ENCODE results near the gene PROCA1. TPM values are rescaled to one million over a fixed set of nuclear protein-coding genes. Genes with fewer than 3 reads are reported as not detected.
A peak's percentile ranks its signal among the peaks of the same experiment; 100 is the strongest.

Gene PROCA1
- total and polyA plus RNA-seq, 2 donors from 2014 or later: 3.4 to 3.5 TPM

- no peaks in the 10 kb centered on the region for H3K27me3 ChIP-seq (ENCODE audit: control insufficient read depth, insufficient read depth, low read length)
- intact Hi-C loops (cut with DNase I): no loop called here
- no peak overlapping the region for H3K27ac ChIP-seq (ENCODE audit: low read depth in 2 of 2, low read length in 2 of 2)
- no peak for TF ChIP-seq CTCF (IDR thresholded peaks at IDR 0.05; ENCODE audit: borderline replicate concordance, extremely low read depth, insufficient read depth)
- FAIRE-seq: no peak
- no peaks in the 10 kb centered on the region for H3K9me3 ChIP-seq (ENCODE audit: control insufficient read depth in 2 of 3, insufficient read depth in 1 of 3, low read length in 3 of 3)
- H3K9ac ChIP-seq (ENCODE audit: low read length in 3 of 3): no peak overlapping the region
- peak in 1 of 5 donors; percentile 75 for DNase-seq
- no peak overlapping the region for H3K4me3 ChIP-seq (ENCODE audit: low read length in 3 of 3)
- peaks cover 0 to 24% (median 18%) of the 10 kb centered on the region in 3 donors for H3K36me3 ChIP-seq (ENCODE audit: control insufficient read depth in 2 of 3, insufficient read depth in 3 of 3, low read length in 3 of 3)
- peaks cover 0 to 5% (median 0%) of the 10 kb centered on the region in 3 donors for H3K4me1 ChIP-seq (ENCODE audit: control insufficient read depth in 2 of 3, insufficient read depth in 2 of 3, low read depth in 1 of 3, low read length in 3 of 3)
These were observed 46.9 kb upstream of the PROCA1 start for GRCh38 chr17:28758411-28759121.

GRCh38 chr17:28756049-28756804 is 44.5 kb upstream of the PROCA1 start:
- no peak for TF ChIP-seq CTCF (IDR thresholded peaks at IDR 0.05; ENCODE audit: borderline replicate concordance, extremely low read depth, insufficient read depth)
- no peak overlapping the region for H3K9ac ChIP-seq (ENCODE audit: low read length in 3 of 3)
- FAIRE-seq (no peak), DNase-seq (peak in 1 of 5 donors; percentile 41)
- no peaks in the 10 kb centered on the region for H3K27me3 ChIP-seq (ENCODE audit: control insufficient read depth, insufficient read depth, low read length)
- H3K27ac ChIP-seq (ENCODE audit: low read depth in 2 of 2, low read length in 2 of 2): no peak overlapping the region
- peaks cover 4 to 24% (median 16%) of the 10 kb centered on the region in 3 donors for H3K36me3 ChIP-seq (ENCODE audit: control insufficient read depth in 2 of 3, insufficient read depth in 3 of 3, low read length in 3 of 3)
- H3K4me3 ChIP-seq (ENCODE audit: low read length in 3 of 3): no peak overlapping the region
- peaks cover 0 to 4% (median 0%) of the 10 kb centered on the region in 3 donors for H3K4me1 ChIP-seq (ENCODE audit: control insufficient read depth in 2 of 3, insufficient read depth in 2 of 3, low read depth in 1 of 3, low read length in 3 of 3)
- intact Hi-C loops (cut with DNase I): no loop called here
- H3K9me3 ChIP-seq (ENCODE audit: control insufficient read depth in 2 of 3, insufficient read depth in 1 of 3, low read length in 3 of 3): no peaks in the 10 kb centered on the region

- Histone ChIP-seq H3K27me3 (ENCODE audit: control insufficient read depth, insufficient read depth, low read length) (no peaks in the 10 kb centered on the region), H3K9ac (ENCODE audit: low read length in 3 of 3) (no peak overlapping the region), H3K27ac (ENCODE audit: low read depth in 2 of 2, low read length in 2 of 2) (no peak overlapping the region), H3K4me3 (ENCODE audit: low read length in 3 of 3) (no peak overlapping the region), H3K36me3 (ENCODE audit: control insufficient read depth in 2 of 3, insufficient read depth in 3 of 3, low read length in 3 of 3) (peaks cover 7 to 28% (median 16%) of the 10 kb centered on the region in 3 donors), H3K9me3 (ENCODE audit: control insufficient read depth in 2 of 3, insufficient read depth in 1 of 3, low read length in 3 of 3) (no peaks in the 10 kb centered on the region), H3K4me1 (ENCODE audit: control insufficient read depth in 2 of 3, insufficient read depth in 2 of 3, low read depth in 1 of 3, low read length in 3 of 3) (peaks cover 0 to 4% (median 2%) of the 10 kb centered on the region in 3 donors)
- FAIRE-seq: no peak
- intact Hi-C loops (cut with DNase I): no loop called here
- peak in 1 of 5 donors; percentile 24 for DNase-seq
- no peak for TF ChIP-seq CTCF (IDR thresholded peaks at IDR 0.05; ENCODE audit: borderline replicate concordance, extremely low read depth, insufficient read depth)
These were observed 43.8 kb upstream of the PROCA1 start for GRCh38 chr17:28755486-28755885.
